ENCODE results near the gene PCDH1.

Gene PCDH1

DNA sequence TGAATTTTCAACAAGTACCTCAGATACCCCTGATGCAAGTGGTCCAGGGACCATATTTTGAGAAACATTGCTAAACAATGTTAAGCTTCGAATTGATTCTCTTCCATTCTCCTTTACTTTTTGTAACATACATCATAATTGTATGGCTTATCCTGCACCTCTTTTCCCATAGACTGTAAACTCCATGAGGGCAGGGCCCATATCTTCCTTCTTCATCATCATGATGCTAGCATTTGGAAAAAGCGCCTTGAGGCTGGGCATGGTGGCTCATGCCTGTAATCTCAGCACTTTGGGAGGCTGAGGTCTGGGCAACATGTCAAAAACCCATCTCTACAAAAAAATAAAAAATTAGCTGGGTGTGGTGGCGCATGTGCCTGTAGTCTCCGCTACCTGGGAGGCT is 31.0 kb upstream of the PCDH1 start:
- Histone ChIP-seq H3F3A (ENCODE audit: control insufficient read depth, insufficient read depth) (0 out of 2 replicates have a peak, but pooled peaks cover 4% of the 10 kb centered on the region), H3K9me3 (ENCODE audit: control insufficient read depth, insufficient read depth, low read length) (peaks cover 3% of the 10 kb centered on the region; the same call in 1 of the 2 replicates), H3K27me3 (ENCODE audit: control insufficient read depth, low read length) (peaks cover 12% of the 10 kb centered on the region), H4K20me1 (ENCODE audit: control insufficient read depth, insufficient read depth, low read depth, low read length) (no peaks in the 10 kb centered on the region), H3K36me3 (ENCODE audit: control insufficient read depth, low read length) (no peaks in the 10 kb centered on the region), H3K4me2 (ENCODE audit: low read length) (no peak overlapping the region), H3K4me1 (ENCODE audit: control insufficient read depth, low read length) (peaks cover 11% of the 10 kb centered on the region), H3K4me3 (ENCODE audit: low read length) (no peak overlapping the region), H3K27ac (ENCODE audit: low read depth, low read length) (no peak overlapping the region), H3K79me2 (ENCODE audit: control insufficient read depth, low read length) (no peaks in the 10 kb centered on the region), H3K9me2 (replicated peaks; ENCODE audit: control insufficient read depth, low read length) (no peaks in the 10 kb centered on the region)
- no peak for TF ChIP-seq EZH2phosphoT487 (IDR thresholded peaks at IDR 0.05; ENCODE audit: borderline replicate concordance, low read length)
- no peak for TF ChIP-seq CTCF (IDR thresholded peaks at IDR 0.05; ENCODE audit: low read depth, low read length, poor library complexity, severe bottlenecking)

- Histone ChIP-seq H3K4me3 (ENCODE audit: low read length) (no peak overlapping the region), H3F3A (ENCODE audit: control insufficient read depth, insufficient read depth) (0 out of 2 replicates have a peak, but pooled peaks cover 4% of the 10 kb centered on the region), H3K9me2 (replicated peaks; ENCODE audit: control insufficient read depth, low read length) (no peaks in the 10 kb centered on the region), H3K79me2 (ENCODE audit: control insufficient read depth, low read length) (no peaks in the 10 kb centered on the region), H3K4me2 (ENCODE audit: low read length) (no peak overlapping the region), H3K27ac (ENCODE audit: low read depth, low read length) (no peak overlapping the region), H3K9me3 (ENCODE audit: control insufficient read depth, insufficient read depth, low read length) (peaks cover 3% of the 10 kb centered on the region; the same call in 1 of the 2 replicates), H3K4me1 (ENCODE audit: control insufficient read depth, low read length) (peaks cover 7% of the 10 kb centered on the region), H4K20me1 (ENCODE audit: control insufficient read depth, insufficient read depth, low read depth, low read length) (no peaks in the 10 kb centered on the region), H3K36me3 (ENCODE audit: control insufficient read depth, low read length) (no peaks in the 10 kb centered on the region), H3K27me3 (ENCODE audit: control insufficient read depth, low read length) (peaks cover 14% of the 10 kb centered on the region)
- TF ChIP-seq CTCF (IDR thresholded peaks at IDR 0.05; ENCODE audit: low read depth, low read length, poor library complexity, severe bottlenecking): no peak
- TF ChIP-seq EZH2phosphoT487 (IDR thresholded peaks at IDR 0.05; ENCODE audit: borderline replicate concordance, low read length): no peak
Observed at GRCh38 chr5:141908796-141909195, 30.6 kb upstream of the PCDH1 start.

DNA sequence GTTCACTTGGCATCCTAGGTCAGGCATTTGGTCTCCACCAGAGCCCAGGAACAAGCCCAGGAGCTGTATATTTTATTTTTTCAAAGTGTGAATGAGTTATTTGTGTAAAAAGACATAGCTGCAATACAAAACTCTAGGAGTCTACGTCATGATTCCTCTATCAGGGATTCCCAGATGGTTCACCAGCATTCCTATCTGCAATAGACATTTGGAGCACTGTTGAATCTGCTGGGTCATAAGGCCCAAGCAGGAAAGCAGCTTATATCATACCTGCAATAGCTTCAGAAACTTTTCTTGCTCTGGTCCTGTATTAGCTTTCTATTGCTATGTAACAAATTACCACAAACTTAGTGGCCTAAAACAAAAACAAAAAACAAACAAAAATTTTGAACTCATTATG is 28.8 kb upstream of the PCDH1 start:
- no peak for TF ChIP-seq EZH2phosphoT487 (IDR thresholded peaks at IDR 0.05; ENCODE audit: borderline replicate concordance, low read length)
- TF ChIP-seq CTCF (IDR thresholded peaks at IDR 0.05; ENCODE audit: low read depth, low read length, poor library complexity, severe bottlenecking): no peak

More for the DNA sequence above, 28.8 kb upstream of the PCDH1 start:
- H3K9me2 ChIP-seq (replicated peaks; ENCODE audit: control insufficient read depth, low read length): no peaks in the 10 kb centered on the region
- H3K27ac ChIP-seq (ENCODE audit: low read depth, low read length): no peak overlapping the region
- H4K20me1 ChIP-seq (ENCODE audit: control insufficient read depth, insufficient read depth, low read depth, low read length): no peaks in the 10 kb centered on the region
- no peak overlapping the region for H3K4me2 ChIP-seq (ENCODE audit: low read length)
- peaks cover 3% of the 10 kb centered on the region; the same call in 1 of the 2 replicates for H3K9me3 ChIP-seq (ENCODE audit: control insufficient read depth, insufficient read depth, low read length)
- no peak overlapping the region for H3K4me3 ChIP-seq (ENCODE audit: low read length)
- H3K27me3 ChIP-seq (ENCODE audit: control insufficient read depth, low read length): peaks cover 17% of the 10 kb centered on the region
- H3K36me3 ChIP-seq (ENCODE audit: control insufficient read depth, low read length): no peaks in the 10 kb centered on the region
- H3K4me1 ChIP-seq (ENCODE audit: control insufficient read depth, low read length): no peaks in the 10 kb centered on the region
- no peaks in the 10 kb centered on the region for H3K79me2 ChIP-seq (ENCODE audit: control insufficient read depth, low read length)
- no peaks in the 10 kb centered on the region for H3F3A ChIP-seq (ENCODE audit: control insufficient read depth, insufficient read depth)

Measured in DOHH2 (cell line).